ENCODE measurements around the gene TBL3.

Gene TBL3

DNA sequence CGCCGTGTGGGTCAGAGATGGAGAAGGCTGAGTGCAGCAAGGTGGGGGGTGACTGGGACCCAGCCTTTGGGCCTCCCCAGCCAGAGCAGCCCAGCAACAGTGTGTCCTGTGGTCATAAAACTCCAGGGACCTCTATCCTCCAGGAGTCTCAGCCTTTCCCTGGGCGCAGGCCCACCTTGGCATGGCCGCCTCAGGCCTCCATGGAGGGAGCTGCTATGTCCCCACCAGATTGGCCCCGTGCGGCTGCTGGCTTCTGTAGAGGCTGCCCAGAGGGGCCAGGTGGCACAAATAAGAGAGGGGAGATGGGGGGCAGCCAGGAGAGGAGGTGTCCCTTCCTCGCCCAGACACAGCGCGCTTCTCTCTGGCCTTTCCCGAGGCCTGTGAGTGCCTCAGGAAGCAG lies 15.3 kb downstream of the TBL3 start:
- ATAC-seq: no peak
- TF ChIP-seq ZC3H10 (CRISPR knock-in tag; IDR thresholded peaks at IDR 0.05): no peak
- TF ChIP-seq ESRRG (CRISPR knock-in tag; IDR thresholded peaks at IDR 0.05): no peak
- no peak for TF ChIP-seq ARNTL (CRISPR knock-in tag; IDR thresholded peaks at IDR 0.05; ENCODE audit: borderline replicate concordance, low read depth)
- TF ChIP-seq, protein P1, sequence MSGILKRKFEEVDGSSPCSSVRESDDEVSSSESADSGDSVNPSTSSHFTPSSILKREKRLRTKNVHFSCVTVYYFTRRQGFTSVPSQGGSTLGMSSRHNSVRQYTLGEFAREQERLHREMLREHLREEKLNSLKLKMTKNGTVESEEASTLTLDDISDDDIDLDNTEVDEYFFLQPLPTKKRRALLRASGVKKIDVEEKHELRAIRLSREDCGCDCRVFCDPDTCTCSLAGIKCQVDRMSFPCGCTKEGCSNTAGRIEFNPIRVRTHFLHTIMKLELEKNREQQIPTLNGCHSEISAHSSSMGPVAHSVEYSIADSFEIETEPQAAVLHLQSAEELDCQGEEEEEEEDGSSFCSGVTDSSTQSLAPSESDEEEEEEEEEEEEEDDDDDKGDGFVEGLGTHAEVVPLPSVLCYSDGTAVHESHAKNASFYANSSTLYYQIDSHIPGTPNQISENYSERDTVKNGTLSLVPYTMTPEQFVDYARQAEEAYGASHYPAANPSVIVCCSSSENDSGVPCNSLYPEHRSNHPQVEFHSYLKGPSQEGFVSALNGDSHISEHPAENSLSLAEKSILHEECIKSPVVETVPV (CRISPR knock-in tag; IDR thresholded peaks at IDR 0.05): no peak
- TF ChIP-seq ISL1 (CRISPR knock-in tag; IDR thresholded peaks at IDR 0.05): no peak
- TF ChIP-seq, protein P2, sequence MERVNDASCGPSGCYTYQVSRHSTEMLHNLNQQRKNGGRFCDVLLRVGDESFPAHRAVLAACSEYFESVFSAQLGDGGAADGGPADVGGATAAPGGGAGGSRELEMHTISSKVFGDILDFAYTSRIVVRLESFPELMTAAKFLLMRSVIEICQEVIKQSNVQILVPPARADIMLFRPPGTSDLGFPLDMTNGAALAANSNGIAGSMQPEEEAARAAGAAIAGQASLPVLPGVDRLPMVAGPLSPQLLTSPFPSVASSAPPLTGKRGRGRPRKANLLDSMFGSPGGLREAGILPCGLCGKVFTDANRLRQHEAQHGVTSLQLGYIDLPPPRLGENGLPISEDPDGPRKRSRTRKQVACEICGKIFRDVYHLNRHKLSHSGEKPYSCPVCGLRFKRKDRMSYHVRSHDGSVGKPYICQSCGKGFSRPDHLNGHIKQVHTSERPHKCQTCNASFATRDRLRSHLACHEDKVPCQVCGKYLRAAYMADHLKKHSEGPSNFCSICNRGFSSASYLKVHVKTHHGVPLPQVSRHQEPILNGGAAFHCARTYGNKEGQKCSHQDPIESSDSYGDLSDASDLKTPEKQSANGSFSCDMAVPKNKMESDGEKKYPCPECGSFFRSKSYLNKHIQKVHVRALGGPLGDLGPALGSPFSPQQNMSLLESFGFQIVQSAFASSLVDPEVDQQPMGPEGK (CRISPR knock-in tag; IDR thresholded peaks at IDR 0.05; ENCODE audit: borderline replicate concordance): no peak
- TF ChIP-seq ZFP3 (CRISPR knock-in tag; IDR thresholded peaks at IDR 0.05): no peak
- TF ChIP-seq TOX (CRISPR knock-in tag; IDR thresholded peaks at IDR 0.05; ENCODE audit: borderline replicate concordance): no peak
- no peak for TF ChIP-seq GLIS3 (CRISPR knock-in tag; IDR thresholded peaks at IDR 0.05)
- TF ChIP-seq, protein P3, sequence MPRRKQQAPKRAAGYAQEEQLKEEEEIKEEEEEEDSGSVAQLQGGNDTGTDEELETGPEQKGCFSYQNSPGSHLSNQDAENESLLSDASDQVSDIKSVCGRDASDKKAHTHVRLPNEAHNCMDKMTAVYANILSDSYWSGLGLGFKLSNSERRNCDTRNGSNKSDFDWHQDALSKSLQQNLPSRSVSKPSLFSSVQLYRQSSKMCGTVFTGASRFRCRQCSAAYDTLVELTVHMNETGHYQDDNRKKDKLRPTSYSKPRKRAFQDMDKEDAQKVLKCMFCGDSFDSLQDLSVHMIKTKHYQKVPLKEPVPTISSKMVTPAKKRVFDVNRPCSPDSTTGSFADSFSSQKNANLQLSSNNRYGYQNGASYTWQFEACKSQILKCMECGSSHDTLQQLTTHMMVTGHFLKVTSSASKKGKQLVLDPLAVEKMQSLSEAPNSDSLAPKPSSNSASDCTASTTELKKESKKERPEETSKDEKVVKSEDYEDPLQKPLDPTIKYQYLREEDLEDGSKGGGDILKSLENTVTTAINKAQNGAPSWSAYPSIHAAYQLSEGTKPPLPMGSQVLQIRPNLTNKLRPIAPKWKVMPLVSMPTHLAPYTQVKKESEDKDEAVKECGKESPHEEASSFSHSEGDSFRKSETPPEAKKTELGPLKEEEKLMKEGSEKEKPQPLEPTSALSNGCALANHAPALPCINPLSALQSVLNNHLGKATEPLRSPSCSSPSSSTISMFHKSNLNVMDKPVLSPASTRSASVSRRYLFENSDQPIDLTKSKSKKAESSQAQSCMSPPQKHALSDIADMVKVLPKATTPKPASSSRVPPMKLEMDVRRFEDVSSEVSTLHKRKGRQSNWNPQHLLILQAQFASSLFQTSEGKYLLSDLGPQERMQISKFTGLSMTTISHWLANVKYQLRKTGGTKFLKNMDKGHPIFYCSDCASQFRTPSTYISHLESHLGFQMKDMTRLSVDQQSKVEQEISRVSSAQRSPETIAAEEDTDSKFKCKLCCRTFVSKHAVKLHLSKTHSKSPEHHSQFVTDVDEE (CRISPR knock-in tag; IDR thresholded peaks at IDR 0.05): no peak
- no peak for TF ChIP-seq BACH2 (CRISPR knock-in tag; IDR thresholded peaks at IDR 0.05; ENCODE audit: borderline replicate concordance)

DNA sequence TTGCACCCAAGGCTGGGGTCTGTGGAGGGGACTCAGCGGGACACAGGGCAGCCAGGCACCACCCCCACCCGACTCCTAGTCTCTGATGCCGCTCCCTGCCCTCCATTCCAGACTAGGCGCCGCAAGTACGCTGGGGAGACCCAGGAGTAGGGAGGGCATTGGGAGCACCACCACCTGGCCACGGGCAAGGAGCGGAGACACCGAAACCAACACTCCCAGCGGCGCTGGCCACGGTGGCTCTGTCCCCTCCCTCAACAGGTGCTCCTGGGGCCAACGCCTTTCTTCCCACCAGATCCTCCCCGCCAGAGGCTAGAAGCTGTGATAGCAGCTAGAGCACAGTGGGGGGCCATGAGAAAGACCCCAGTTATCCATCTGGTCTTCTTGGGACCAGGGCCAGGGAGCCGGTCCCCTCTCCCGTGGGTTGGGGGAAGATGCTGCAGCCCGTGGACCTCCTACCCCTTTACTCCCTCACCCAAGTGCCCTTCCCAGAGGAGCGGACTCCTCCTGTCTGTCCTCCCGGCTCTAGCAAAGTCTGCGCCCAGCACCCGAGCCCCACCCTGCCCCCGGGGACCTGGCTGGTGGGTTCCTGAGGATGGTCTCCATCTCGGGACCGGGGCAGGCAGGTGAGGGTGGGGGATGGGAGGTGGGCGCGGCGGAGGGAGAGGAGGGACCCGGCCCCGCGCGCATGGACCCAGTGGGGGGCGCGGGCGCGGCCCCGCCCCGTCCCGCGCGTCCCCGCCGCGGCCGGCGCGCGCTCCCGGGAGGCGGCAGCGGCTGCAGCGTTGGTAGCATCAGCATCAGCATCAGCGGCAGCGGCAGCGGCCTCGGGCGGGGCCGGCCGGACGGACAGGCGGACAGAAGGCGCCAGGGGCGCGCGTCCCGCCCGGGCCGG lies 17.6 kb downstream of the TBL3 start, which contains the start of gene SYNGR3:
Gene SYNGR3 (plus strand): TSS at position 762 of the 892 bp plus-strand sequence. CDS start 133 bp downstream, outside the sequence.
- no peak for TF ChIP-seq PPARA (CRISPR knock-in tag; IDR thresholded peaks at IDR 0.05; ENCODE audit: borderline replicate concordance)
- ATAC-seq: peak; percentile 5; the same call in 2 of the 3 replicates

DNA sequence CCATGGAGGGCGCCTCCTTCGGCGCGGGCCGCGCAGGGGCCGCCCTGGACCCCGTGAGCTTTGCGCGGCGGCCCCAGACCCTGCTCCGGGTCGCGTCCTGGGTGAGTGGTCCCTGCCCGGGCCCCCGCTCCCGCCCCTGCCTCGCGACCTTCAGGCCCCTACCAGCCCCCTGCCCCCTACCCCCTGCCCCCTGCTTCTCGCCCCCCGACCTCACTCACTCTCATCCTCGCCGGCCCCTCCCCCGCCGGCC lies 18.2 kb downstream of the TBL3 start:
- no peak for ATAC-seq
- TF ChIP-seq ISL1 (CRISPR knock-in tag; IDR thresholded peaks at IDR 0.05): no peak
- TF ChIP-seq ZNF8 (CRISPR knock-in tag; IDR thresholded peaks at IDR 0.05): no peak
- TF ChIP-seq RARB (CRISPR knock-in tag; IDR thresholded peaks at IDR 0.05): no peak
- TF ChIP-seq ZNF70 (CRISPR knock-in tag; IDR thresholded peaks at IDR 0.05): no peak
- TF ChIP-seq, protein P3 (CRISPR knock-in tag; IDR thresholded peaks at IDR 0.05): no peak
- TF ChIP-seq ESRRG (CRISPR knock-in tag; IDR thresholded peaks at IDR 0.05): no peak
- no peak for TF ChIP-seq GLIS3 (CRISPR knock-in tag; IDR thresholded peaks at IDR 0.05)
- TF ChIP-seq, protein P4, sequence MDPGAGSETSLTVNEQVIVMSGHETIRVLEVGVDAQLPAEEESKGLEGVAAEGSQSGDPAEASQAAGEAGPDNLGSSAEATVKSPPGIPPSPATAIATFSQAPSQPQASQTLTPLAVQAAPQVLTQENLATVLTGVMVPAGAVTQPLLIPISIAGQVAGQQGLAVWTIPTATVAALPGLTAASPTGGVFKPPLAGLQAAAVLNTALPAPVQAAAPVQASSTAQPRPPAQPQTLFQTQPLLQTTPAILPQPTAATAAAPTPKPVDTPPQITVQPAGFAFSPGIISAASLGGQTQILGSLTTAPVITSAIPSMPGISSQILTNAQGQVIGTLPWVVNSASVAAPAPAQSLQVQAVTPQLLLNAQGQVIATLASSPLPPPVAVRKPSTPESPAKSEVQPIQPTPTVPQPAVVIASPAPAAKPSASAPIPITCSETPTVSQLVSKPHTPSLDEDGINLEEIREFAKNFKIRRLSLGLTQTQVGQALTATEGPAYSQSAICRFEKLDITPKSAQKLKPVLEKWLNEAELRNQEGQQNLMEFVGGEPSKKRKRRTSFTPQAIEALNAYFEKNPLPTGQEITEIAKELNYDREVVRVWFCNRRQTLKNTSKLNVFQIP (CRISPR knock-in tag; IDR thresholded peaks at IDR 0.05; ENCODE audit: borderline replicate concordance, low read depth): no peak
- TF ChIP-seq ARNTL (CRISPR knock-in tag; IDR thresholded peaks at IDR 0.05; ENCODE audit: borderline replicate concordance, low read depth): no peak
- TF ChIP-seq CSDC2 (CRISPR knock-in tag; IDR thresholded peaks at IDR 0.05): no peak
- no peak for TF ChIP-seq BACH2 (CRISPR knock-in tag; IDR thresholded peaks at IDR 0.05; ENCODE audit: borderline replicate concordance)
- no peak for TF ChIP-seq PPARA (CRISPR knock-in tag; IDR thresholded peaks at IDR 0.05; ENCODE audit: borderline replicate concordance)
- no peak for TF ChIP-seq TOX (CRISPR knock-in tag; IDR thresholded peaks at IDR 0.05; ENCODE audit: borderline replicate concordance)
- no peak for TF ChIP-seq OSR1 (CRISPR knock-in tag; IDR thresholded peaks at IDR 0.05)
- TF ChIP-seq ZC3H10 (CRISPR knock-in tag; IDR thresholded peaks at IDR 0.05): no peak
- no peak for TF ChIP-seq ZFP30 (CRISPR knock-in tag; IDR thresholded peaks at IDR 0.05)
- TF ChIP-seq, protein P2 (CRISPR knock-in tag; IDR thresholded peaks at IDR 0.05; ENCODE audit: borderline replicate concordance): no peak

All from SK-N-SH treated with all-trans-retinoic acid at 6 μM for 48 hours (cell line).